ENCODE data around the gene SERPINA3.

- TF ChIP-seq EZH2 (IDR thresholded peaks at IDR 0.05; ENCODE audit: insufficient read depth, poor library complexity, severe bottlenecking) (no peak), EZH2phosphoT487 (IDR thresholded peaks at IDR 0.05; ENCODE audit: insufficient read depth, low read depth) (no peak)
Observed at GRCh38 chr14:94656043-94656442, 43.9 kb downstream of the SERPINA3 start.
